Activated CD8-positive, alpha-beta memory T cell treated with anti-CD3 and anti-CD28 coated beads, Interleukin-2, amount 10 ng/mL, durations not matched to agents 7 days and 5 days (primary cell): ENCODE measurements around the gene POLD2. TPM values are rescaled to one million over a fixed set of nuclear protein-coding genes. Genes with fewer than 3 reads are reported as not detected.

Experiments used
- ATAC-seq: fragments of 150-1000 bp; cut with Tn5 transposase; one replicate; pipeline ENCODE4 v1.10.0; 2021; ENCODE audit warnings: moderate library complexity
- CTCF ChIA-PET: fragments of 350-600 bp; sonication (Branson Sonifier 250); formaldehyde crosslinking; loops from one replicate; lab custom pipeline; 2021; ENCODE audit warnings: antibody characterized with exemption; lab: Charles Lee
- DNase-seq: peaks from one replicate; pipeline ENCODE4 v3.0.0-alpha.2; 2020
- H3K27ac Mint-ChIP-seq: one replicate; pipeline ENCODE4 v1.8.0; 2021; ENCODE audit warnings: mild to moderate bottlenecking, mixed read lengths
- H3K27me3 Mint-ChIP-seq: one replicate; pipeline ENCODE4 v1.8.0; 2021; ENCODE audit warnings: mixed read lengths
- H3K36me3 Mint-ChIP-seq: one replicate; pipeline ENCODE4 v1.8.0; 2021; ENCODE audit warnings: mild to moderate bottlenecking, mixed read lengths
- H3K4me1 Mint-ChIP-seq: one replicate; pipeline ENCODE4 v1.8.0; 2021; ENCODE audit warnings: mixed read lengths
- H3K4me3 Mint-ChIP-seq: one replicate; pipeline ENCODE4 v1.8.0; 2021; ENCODE audit warnings: mild to moderate bottlenecking, moderate library complexity, mixed read lengths
- H3K9me3 Mint-ChIP-seq: one replicate; pipeline ENCODE4 v1.8.0; 2022; ENCODE audit warnings: low read depth, mixed read lengths
- total RNA-seq, 2 experiments: library from RNA; stranded (reverse); gene quantifications; one replicate each; pipeline ENCODE4 v1.2.3, GENCODE V29; 2021

POLD2 gene
- total RNA-seq, 2 experiments from 2014 or later = 130 to 158 TPM

DNA sequence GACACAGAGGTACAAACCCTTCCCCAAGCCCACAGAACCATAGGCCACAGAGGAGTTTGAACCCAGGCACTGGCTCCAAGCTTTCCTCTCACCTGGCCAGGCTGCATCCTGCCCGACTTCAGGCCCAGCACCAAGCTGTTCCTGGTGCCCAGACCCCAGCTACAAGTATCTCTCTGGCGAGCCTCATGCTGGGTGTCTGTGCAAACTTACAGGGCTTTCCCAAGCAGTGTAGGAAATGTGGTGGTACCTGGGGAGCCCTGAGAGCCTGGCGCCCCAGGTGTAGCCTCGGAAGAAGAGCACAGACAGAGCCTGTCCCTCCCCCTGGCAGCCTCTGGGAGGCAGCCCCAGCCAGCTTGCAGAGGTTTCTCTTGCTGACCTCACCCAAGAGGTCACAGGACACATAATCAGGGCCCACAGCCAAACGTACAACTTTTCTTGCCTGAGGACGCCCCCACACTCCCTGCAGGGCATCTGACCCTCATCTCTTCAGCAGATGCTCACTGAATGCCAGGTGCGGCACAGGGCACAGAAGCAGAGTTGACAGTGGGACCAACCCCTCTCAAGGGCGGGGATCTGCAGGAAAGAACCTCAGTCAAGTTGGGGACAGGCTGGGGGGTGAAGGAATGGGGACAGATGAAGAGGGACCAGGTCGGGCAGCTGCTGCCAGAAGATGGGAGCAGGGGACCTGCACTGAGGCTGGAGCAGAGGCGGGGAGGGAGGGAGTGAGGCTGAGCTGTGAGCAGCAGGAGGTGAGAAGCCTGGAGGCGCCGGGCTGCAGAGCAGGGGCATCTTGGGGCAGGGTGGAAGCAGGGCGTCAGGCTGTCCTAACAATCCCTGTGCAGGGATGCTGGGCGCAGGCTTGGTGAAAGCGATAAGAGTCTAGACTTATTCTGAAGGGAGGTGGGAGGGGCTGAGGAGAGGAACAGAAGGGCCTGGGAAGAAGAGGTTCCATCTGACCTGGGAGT, 34.0 kb upstream of the POLD2 start:
- Mint-ChIP-seq H3K4me3 (no peak overlapping the region), H3K4me1 (no peaks in the 10 kb centered on the region), H3K36me3 (no peaks in the 10 kb centered on the region), H3K27ac (no peak overlapping the region), H3K9me3 (no peaks in the 10 kb centered on the region), H3K27me3 (no peaks in the 10 kb centered on the region)
- DNase-seq (no peak), ATAC-seq (no peak)
- CTCF ChIA-PET = no interaction called here

DNA sequence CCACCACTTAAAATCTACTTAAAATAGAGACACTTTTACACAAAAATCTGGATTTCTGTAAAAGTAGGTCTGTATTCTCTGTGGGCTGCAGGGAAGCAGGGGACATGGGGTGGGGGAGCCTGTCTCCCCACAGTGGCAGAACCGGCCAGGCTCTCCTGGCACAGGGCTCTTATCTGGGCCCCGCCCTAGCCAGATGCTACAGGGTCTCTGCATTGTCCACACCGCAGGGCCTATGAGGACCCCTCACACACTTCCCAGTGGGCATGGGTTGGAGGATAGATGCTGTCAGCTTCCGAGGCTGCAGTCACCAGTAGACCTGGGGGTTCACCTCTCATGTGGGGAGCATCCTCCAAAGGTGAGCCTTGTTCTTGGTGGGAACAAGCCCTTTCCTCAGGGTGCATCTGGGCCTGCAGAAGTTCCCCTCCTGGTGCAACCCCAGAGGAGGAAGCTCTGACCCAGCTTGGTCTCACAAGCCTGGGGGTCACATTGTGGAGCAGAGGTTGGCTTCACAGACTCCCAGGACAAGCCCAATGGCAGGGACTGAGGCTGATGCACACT, 33.2 kb upstream of the POLD2 start:
- Mint-ChIP-seq H3K4me3 (no peak overlapping the region), H3K27ac (no peak overlapping the region), H3K4me1 (no peaks in the 10 kb centered on the region), H3K27me3 (no peaks in the 10 kb centered on the region), H3K9me3 (no peaks in the 10 kb centered on the region), H3K36me3 (no peaks in the 10 kb centered on the region)
- ATAC-seq (no peak), DNase-seq (no peak)
- CTCF ChIA-PET = no interaction called here

DNA sequence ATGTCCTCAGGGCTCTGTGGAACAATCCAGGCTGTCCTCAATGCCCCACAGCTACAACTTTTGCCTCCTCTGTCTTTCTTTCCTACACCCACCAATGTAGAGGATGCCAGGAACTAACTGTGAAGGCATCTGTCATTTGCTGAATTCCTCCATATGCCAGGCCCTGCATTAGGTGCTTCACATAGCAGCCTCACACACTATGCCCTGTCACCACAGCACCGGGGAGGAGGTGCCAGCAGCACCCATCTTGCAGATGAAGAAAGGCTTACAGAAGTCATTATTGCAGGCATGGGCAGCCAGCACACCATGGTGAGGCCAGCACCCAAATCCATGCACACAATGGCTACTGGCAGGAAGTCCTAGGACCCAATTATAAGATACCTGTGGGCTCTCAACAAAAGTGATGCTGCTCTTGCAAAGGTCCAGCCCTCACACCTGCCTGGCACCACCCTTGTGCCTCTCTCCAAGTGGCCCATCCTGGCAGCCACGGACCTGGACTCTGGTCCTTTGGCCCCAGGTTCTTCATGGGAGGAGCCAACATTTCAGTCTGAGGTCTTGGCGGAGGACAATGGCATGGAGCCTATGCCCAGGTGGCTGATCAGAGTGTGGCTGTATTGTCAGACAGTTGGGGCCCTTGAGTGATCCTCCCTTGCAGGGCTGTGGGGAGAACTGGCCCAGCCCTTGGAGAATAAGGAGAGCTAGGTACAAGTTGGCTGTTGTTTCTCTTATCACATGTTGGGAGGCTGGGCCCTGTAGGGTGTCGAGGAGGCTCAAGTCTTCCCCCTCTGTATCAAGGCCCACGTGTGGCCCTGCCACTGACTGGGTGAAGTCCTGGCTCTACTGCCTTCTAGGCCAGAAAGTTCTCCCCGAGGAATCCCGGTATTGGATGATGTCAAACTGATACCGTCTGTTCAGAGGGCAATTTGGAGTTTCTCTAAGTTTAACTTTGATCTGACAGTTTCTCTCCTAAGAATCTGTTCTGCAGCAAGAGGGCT, 32.1 kb upstream of the POLD2 start:
- H3K36me3 Mint-ChIP-seq = no peaks in the 10 kb centered on the region
- H3K4me3 Mint-ChIP-seq = no peak overlapping the region
- H3K27me3 Mint-ChIP-seq = no peaks in the 10 kb centered on the region
- H3K4me1 Mint-ChIP-seq = no peaks in the 10 kb centered on the region
- no peak overlapping the region for H3K27ac Mint-ChIP-seq
- ATAC-seq = no peak
- no peaks in the 10 kb centered on the region for H3K9me3 Mint-ChIP-seq
- DNase-seq = no peak
- CTCF ChIA-PET = no interaction called here

DNA sequence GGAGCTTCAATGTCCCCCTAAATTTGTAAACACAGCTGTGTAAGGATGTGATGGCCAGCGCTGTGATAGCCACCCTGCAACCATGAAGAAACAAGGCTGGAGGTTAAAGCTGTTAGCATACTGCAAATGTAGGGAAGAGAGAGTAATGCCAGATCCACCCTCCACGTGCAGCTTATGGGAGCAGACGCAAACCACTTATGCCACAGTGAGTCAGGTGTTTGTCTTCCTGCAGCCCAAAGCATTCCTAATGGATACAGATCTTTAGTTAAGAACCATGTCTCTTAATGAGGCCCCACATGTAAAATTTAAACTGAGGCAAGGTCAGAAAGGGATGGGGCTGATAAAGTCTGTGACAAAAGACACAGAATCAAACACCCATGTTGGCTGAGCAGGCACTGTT, 31.4 kb upstream of the POLD2 start:
- no peak for DNase-seq
- H3K36me3 Mint-ChIP-seq = no peaks in the 10 kb centered on the region

DNA sequence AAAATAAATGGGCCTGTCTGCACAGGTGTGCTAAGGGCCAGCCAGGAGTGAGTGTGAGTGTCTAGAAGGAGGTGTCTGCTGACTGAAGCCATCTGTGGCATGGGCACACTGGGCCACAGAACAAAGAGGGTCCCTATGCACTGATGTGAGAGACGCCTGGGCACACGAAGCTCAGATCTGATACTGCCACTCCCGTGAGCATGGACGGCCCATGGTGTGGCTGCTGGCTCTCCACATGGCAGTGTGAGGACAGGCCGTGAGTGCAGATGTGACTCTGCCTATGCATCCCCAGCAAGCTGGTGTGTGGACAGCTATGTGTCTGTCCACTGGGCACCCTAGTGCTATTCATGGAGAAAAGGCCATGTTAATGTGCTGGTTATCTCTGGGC, 30.6 kb upstream of the POLD2 start:
- no peak for ATAC-seq
- Mint-ChIP-seq H3K9me3 (no peaks in the 10 kb centered on the region), H3K4me3 (no peak overlapping the region), H3K4me1 (no peaks in the 10 kb centered on the region), H3K27me3 (no peaks in the 10 kb centered on the region), H3K27ac (no peak overlapping the region), H3K36me3 (no peaks in the 10 kb centered on the region)
- CTCF ChIA-PET = no interaction called here
- no peak for DNase-seq

More for the DNA sequence above, 31.4 kb upstream of the POLD2 start:
- Mint-ChIP-seq H3K9me3 (no peaks in the 10 kb centered on the region), H3K4me1 (no peaks in the 10 kb centered on the region), H3K27me3 (no peaks in the 10 kb centered on the region), H3K27ac (no peak overlapping the region), H3K4me3 (no peak overlapping the region)
- ATAC-seq = no peak
- CTCF ChIA-PET = no interaction called here

DNA sequence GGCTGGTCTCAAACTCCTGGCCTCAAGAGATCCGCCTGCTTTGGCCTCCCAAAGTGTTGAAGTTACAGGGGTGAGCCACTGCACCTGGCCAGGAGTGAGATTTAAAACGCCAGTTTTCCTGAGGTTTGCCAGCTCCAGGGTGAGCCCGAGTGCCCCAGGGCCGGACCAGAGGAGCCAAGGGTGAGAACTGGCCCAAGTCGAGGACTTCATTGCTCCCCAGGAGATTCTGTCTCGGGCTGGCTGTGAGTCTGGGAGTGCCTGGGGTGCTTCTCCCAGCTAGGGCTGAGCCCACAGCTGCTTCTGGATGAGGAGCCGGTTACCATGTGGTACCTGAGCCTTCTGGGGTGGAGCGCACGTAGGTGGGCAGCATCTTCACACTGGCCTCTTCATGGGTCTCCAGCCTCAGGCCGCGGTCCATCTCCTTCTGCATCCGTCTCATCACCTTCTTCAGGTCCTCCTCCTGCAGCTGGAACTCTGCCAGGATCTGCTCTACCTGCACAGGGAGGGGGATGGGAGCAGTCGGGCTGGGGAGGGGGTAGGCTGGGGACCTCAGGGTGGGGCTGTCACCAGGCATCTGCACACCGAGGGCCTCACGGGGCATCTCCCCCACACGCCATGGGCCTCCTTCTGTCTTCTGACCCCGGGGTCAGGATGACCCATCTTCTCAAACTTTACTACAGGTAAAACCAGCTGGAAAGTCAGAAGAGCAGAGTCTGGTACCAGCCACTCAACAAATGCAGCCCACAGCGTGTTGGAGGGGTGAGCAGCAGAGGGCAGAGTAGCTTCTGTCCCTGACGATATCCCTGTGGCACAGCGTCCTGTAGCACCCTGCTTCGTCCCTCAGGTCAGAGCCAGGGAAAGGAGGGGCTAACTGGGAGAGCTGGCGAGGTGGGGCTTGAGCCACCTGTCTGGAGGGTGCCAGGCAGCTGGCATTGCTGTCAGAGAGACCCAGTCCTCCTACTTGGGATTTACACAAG, 29.9 kb upstream of the POLD2 start:
- CTCF ChIA-PET = interaction anchor here (1.1 kb wide), 1 partner anchor 11 kb away, joined by 3 read pairs; no protein-coding TSS in a partner anchor
- Mint-ChIP-seq H3K27ac (no peak overlapping the region), H3K9me3 (no peaks in the 10 kb centered on the region)

DNA sequence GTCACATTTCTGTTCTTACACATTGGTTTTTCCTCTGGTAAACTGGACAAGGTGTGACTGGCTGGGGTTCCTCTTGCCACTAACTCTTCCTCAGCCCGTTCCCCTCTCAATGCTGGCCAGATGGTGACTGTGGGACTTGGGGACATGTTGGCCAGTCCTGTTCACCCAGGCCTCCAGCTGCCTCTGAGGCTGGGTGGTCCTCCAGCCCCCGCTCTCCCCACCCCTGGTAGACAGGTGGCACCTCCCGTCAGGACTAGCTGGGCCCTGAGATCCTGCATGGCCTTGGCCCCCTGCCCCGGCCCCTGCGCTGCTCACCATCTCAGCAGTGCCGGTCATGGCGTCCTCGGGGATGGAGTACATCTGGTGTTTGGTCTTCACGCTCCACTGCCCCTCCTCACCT, 28.6 kb upstream of the POLD2 start:
- no peaks in the 10 kb centered on the region for H3K36me3 Mint-ChIP-seq
- DNase-seq (no peak), ATAC-seq (no peak)
- H3K9me3 Mint-ChIP-seq = no peaks in the 10 kb centered on the region
- H3K27ac Mint-ChIP-seq = no peak overlapping the region
- H3K27me3 Mint-ChIP-seq = peaks cover 7% of the 10 kb centered on the region
- H3K4me1 Mint-ChIP-seq = no peaks in the 10 kb centered on the region
- CTCF ChIA-PET = interaction anchor here (1.1 kb wide), 1 partner anchor 10 kb away, joined by 3 read pairs; no protein-coding TSS in a partner anchor
- no peak overlapping the region for H3K4me3 Mint-ChIP-seq

More for the DNA sequence above, 29.9 kb upstream of the POLD2 start:
- DNase-seq = no peak
- ATAC-seq = no peak
- Mint-ChIP-seq H3K36me3 (no peaks in the 10 kb centered on the region), H3K4me1 (no peaks in the 10 kb centered on the region), H3K4me3 (no peak overlapping the region), H3K27me3 (no peaks in the 10 kb centered on the region)

DNA sequence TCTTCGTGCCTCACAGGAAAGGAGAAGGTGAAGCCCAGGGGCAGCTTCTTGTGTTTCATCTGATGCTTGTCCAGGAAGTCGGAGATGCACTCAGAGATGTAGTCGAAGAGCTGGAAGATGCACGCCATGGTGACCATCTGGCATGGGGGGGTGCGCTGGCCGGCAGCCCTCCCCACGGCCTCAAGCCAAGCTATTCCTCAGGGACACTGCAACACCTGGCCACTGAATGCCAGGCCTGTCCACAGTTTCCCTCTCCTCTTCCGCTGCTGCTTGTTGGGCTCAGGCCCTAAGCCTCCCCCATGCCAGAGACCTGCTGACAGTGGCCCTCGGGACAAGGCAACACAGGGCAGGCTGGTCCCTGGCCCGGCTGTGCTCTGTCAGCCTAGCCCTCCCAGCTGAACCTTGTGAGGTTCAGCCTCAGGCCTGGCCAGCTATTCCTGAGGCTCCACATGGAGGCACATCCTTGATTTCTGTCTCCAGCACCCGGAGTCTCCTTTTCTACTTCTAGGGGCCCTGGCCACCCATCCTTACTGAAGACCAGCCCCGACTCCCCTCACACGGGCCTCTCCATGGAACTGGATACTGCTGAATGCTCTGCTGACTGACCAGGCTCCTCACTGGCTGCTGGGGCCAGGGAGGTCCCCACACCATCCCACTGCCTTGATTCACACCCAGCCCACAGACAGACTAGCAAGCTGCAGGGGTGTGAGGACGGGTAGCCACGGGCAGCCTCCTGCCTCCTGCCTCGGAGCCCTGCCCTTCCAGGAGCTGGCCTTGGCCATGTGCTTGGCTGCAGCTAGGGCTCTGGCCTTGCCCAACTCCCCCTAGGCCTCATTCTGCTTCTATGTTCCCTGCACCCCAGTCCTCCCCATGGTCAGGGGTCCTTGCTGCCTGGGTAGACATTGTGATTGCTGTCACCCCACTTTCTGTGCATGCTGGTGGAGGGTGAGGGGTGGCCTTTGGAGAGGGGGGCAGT, 27.9 kb upstream of the POLD2 start:
- CTCF ChIA-PET = no interaction called here
- H3K9me3 Mint-ChIP-seq = no peaks in the 10 kb centered on the region
- H3K27me3 Mint-ChIP-seq = peaks cover 8% of the 10 kb centered on the region
- H3K27ac Mint-ChIP-seq = no peak overlapping the region
- ATAC-seq (no peak), DNase-seq (no peak)
- H3K4me3 Mint-ChIP-seq = no peak overlapping the region
- no peaks in the 10 kb centered on the region for H3K4me1 Mint-ChIP-seq
- H3K36me3 Mint-ChIP-seq = no peaks in the 10 kb centered on the region

DNA sequence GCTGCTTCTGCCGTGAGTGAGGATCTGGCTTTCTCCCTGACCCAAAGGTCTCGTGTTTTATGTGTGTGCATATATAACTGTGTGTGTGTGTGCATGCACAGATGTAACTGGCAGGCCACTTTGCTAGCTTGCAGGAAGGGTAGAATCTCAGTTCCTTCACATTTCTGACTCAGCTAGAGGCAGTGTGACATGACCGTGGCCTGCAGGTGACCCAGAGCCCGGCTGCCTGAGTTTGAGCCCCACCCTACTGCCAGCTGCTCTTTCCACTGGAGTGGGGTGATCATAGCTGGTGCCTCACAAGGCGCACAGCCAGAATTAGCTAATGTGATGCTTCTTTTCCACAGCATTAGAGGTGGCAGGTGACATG, 27.1 kb upstream of the POLD2 start:
- H3K27me3 Mint-ChIP-seq = peaks cover 9% of the 10 kb centered on the region
- no peak overlapping the region for H3K27ac Mint-ChIP-seq
- no peaks in the 10 kb centered on the region for H3K9me3 Mint-ChIP-seq
- no peak for DNase-seq
- peaks cover 3% of the 10 kb centered on the region for H3K4me1 Mint-ChIP-seq
- H3K4me3 Mint-ChIP-seq = no peak overlapping the region
- CTCF ChIA-PET = no interaction called here
- no peaks in the 10 kb centered on the region for H3K36me3 Mint-ChIP-seq
- no peak for ATAC-seq

DNA sequence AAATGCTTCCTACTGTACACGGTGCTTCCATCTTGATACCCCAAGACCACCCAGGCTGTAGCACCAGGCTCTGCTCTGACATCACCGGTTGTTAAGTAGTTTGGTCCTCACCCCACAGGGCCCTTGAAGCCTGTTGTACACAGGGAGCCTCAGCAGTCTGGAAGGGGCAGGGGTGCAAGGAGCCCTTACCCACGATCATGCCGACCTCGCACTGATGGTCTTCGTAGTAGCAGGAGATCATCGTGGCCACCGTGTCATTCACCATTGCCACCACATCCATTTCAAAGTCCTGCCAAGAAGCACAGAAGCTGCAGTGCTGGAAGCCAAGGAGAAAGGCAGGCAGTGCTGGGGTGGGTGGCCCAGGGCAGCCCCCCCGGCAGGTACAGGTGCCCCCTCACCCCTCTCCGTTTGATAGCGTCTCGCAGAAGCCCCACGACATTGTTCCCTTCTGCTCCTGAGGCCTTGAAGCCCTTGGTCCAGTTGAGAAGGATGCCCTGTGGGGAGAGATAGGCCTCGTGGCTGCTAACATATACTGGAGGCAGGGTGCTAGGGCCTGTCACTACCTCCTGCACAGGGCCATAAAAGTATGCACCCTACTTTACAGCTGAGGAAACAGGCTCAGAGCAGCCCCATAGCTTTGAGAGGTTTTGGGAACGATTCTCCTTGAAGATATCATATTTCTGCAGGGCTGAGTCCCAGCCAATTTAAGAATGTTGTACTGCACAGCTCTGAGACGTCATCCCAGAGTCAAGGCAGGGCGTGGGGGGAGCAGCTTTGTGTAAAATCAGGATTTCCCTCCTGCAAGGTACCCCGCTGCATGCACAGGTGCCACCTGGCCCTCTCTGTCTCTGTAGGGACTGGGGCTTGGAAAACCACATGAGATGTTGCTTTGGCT, 26.5 kb upstream of the POLD2 start:
- H3K36me3 Mint-ChIP-seq = no peaks in the 10 kb centered on the region
- no peak overlapping the region for H3K27ac Mint-ChIP-seq
- peaks cover 15% of the 10 kb centered on the region for H3K27me3 Mint-ChIP-seq
- H3K4me3 Mint-ChIP-seq = no peak overlapping the region
- DNase-seq (no peak), ATAC-seq (no peak)
- H3K4me1 Mint-ChIP-seq = peaks cover 8% of the 10 kb centered on the region
- H3K9me3 Mint-ChIP-seq = no peaks in the 10 kb centered on the region
- CTCF ChIA-PET = no interaction called here

DNA sequence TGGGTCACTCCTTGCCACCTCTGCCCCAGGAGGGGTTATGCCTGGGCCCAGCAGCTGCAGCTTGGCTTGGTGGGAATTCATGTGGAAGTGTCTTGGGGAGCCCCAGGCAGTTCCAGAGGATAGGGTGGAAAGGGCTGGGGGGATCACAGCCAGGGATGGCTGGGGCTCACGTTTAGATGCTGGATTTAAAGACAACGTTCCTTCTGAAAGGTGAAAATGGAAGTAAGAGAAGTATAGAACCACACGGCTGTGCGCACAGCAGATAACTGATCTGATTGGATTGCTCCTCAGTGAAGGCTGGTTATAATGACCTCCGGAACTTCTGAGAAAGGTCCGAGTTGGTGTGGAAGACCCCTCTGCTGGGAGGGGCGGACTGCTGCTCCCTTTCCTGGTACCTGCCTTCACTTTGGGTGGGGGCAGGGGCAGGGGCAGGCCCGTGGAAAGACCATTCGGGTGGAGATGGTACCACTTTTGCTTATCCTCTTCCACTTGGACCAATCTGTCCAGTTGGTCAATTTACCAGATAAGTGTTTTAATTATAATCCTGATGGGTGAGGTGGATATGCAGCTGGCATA, 25.7 kb upstream of the POLD2 start:
- no peak overlapping the region for H3K27ac Mint-ChIP-seq
- CTCF ChIA-PET = no interaction called here
- DNase-seq (no peak), ATAC-seq (no peak)
- no peaks in the 10 kb centered on the region for H3K36me3 Mint-ChIP-seq
- no peaks in the 10 kb centered on the region for H3K9me3 Mint-ChIP-seq
- peaks cover 8% of the 10 kb centered on the region for H3K4me1 Mint-ChIP-seq
- peaks cover 23% of the 10 kb centered on the region for H3K27me3 Mint-ChIP-seq
- no peak overlapping the region for H3K4me3 Mint-ChIP-seq
